H1 (cell line): Measurements from ENCODE around the gene SLC39A8. TPM values are rescaled to one million over a fixed set of nuclear protein-coding genes. Genes with fewer than 3 reads are reported as not detected.

ENCODE experiments used
- CTCF ChIA-PET: fragments of 300-600 bp; sonication (Branson Sonifier 250); formaldehyde crosslinking; loops from one replicate; lab custom pipeline; 2021; ENCODE audit not compliant: partially characterized antibody; lab: Charles Lee
- POLR2A ChIA-PET: fragments of 300-600 bp; sonication (Branson Sonifier 250); formaldehyde crosslinking; loops from one replicate; lab custom pipeline; 2021; ENCODE audit warnings: inconsistent platforms; ENCODE audit not compliant: partially characterized antibody; lab: Charles Lee
- DNase-seq, 2 experiments: peaks; one replicate each; pipeline versions ENCODE4 v3.0.0 to v3.0.0-alpha.2; 2010 to 2022; ENCODE audit warnings: low spot score in 2 of 2, low read depth in 1 of 2, mixed read lengths in 1 of 2
- FAIRE-seq: peaks from 2 replicates; lab custom pipeline; 2011; peaks lifted over from hg19 to GRCh38; lab: Jason Lieb, UNC
- H2AFZ ChIP-seq: 2 replicates; pipeline ENCODE4 v1.8.1; 2012; ENCODE audit warnings: low read length, inconsistent platforms
- H2AK5ac ChIP-seq: 2 replicates; pipeline ENCODE4 v1.6.1; 2013; ENCODE audit warnings: low read depth, low read length
- H2BK120ac ChIP-seq: replicated peaks from 2 replicates; pipeline ENCODE3; 2013; ENCODE audit warnings: low read depth, low read length, inconsistent platforms
- H2BK12ac ChIP-seq: 2 replicates; pipeline ENCODE4 v1.6.1; 2013; ENCODE audit warnings: low read depth, low read length
- H2BK15ac ChIP-seq: 2 replicates; pipeline ENCODE4 v1.6.1; 2013; ENCODE audit warnings: low read length
- H2BK20ac ChIP-seq: 2 replicates; pipeline ENCODE4 v1.6.1; 2013; ENCODE audit warnings: low read length
- H2BK5ac ChIP-seq: 2 replicates; pipeline ENCODE4 v1.6.1; 2013; ENCODE audit warnings: low read depth, low read length
- H3K14ac ChIP-seq: 2 replicates; pipeline ENCODE4 v1.6.1; 2013; ENCODE audit warnings: inconsistent platforms; ENCODE audit not compliant: insufficient read length
- H3K18ac ChIP-seq: 2 replicates; pipeline ENCODE4 v1.6.1; 2013; ENCODE audit warnings: low read length; ENCODE audit errors: extremely low read depth
- H3K23ac ChIP-seq: 2 replicates; pipeline ENCODE4 v1.6.1; 2013; ENCODE audit warnings: inconsistent platforms; ENCODE audit not compliant: insufficient read length
- H3K23me2 ChIP-seq: 2 replicates; pipeline ENCODE4 v1.6.1; 2013; ENCODE audit warnings: low read depth, low read length
- H3K27ac ChIP-seq: 2 replicates; pipeline ENCODE4 v1.6.1; 2011; ENCODE audit warnings: low read depth, low read length, inconsistent platforms
- H3K27me3 ChIP-seq, 4 experiments: replicated peaks in 1 of 4; 1 replicate in 1 of 4; 2 replicates in 3 of 4; pipeline versions ENCODE4 v1.6.1 to v1.8.1; 2011 to 2013; ENCODE audit warnings: low read length in 3 of 4, mild to moderate bottlenecking in 3 of 4, inconsistent platforms in 2 of 4, mixed read lengths in 2 of 4, moderate library complexity in 1 of 4; ENCODE audit not compliant: control insufficient read depth in 3 of 4, insufficient read depth in 3 of 4; ENCODE audit errors: extremely low read depth in 1 of 4
- H3K36me3 ChIP-seq, 4 experiments: 2 replicates each; pipeline versions ENCODE4 v1.6.1 to v1.8.1; 2011 to 2013; ENCODE audit warnings: mild to moderate bottlenecking in 4 of 4, low read length in 3 of 4, moderate library complexity in 2 of 4, control low read depth in 1 of 4, inconsistent platforms in 1 of 4; ENCODE audit not compliant: insufficient read depth in 4 of 4, control insufficient read depth in 2 of 4
- H3K4ac ChIP-seq: replicated peaks from 2 replicates; pipeline ENCODE3; 2013; ENCODE audit warnings: low read length, low read depth, mixed read lengths, inconsistent platforms; ENCODE audit not compliant: insufficient read length
- H3K4me1 ChIP-seq, 4 experiments: replicated peaks in 1 of 4; 1 replicate in 1 of 4; 2 replicates in 3 of 4; pipeline versions ENCODE4 v1.6.1 to v1.8.1; 2011 to 2013; ENCODE audit warnings: low read length in 3 of 4, inconsistent platforms in 2 of 4, mixed read lengths in 1 of 4; ENCODE audit not compliant: insufficient read depth in 4 of 4, control insufficient read depth in 3 of 4
- H3K4me2 ChIP-seq, 2 experiments: 2 replicates each; pipeline versions ENCODE4 v1.6.1 to v1.8.1; 2011 to 2013; ENCODE audit warnings: low read depth in 2 of 2, low read length in 2 of 2, control low read depth in 1 of 2, inconsistent platforms in 1 of 2, mild to moderate bottlenecking in 1 of 2; ENCODE audit not compliant: insufficient read depth in 1 of 2
- H3K4me3 ChIP-seq, 4 experiments: fragments of 200-600, 300-600 bp in 1 of 4; sonication (generic), shearing (Covaris generic), sonication (Bioruptor Twin) in 1 of 4; 2 replicates each; pipeline versions ENCODE4 v1.5.1 to v1.8.1; 2011 to 2016; ENCODE audit warnings: low read length in 4 of 4, low read depth in 3 of 4, control low read depth in 2 of 4, inconsistent platforms in 2 of 4, mild to moderate bottlenecking in 2 of 4, mixed read lengths in 1 of 4, moderate library complexity in 1 of 4; ENCODE audit not compliant: insufficient read depth in 2 of 4; ENCODE audit errors: extremely low read depth in 1 of 4
- H3K56ac ChIP-seq: replicated peaks from 2 replicates; pipeline ENCODE3; 2013; ENCODE audit warnings: low read depth, mild to moderate bottlenecking, mixed read lengths, low read length, inconsistent platforms; ENCODE audit not compliant: insufficient read length
- H3K79me1 ChIP-seq: 2 replicates; pipeline ENCODE4 v1.6.1; 2013; ENCODE audit warnings: low read depth, low read length, control low read depth
- H3K79me2 ChIP-seq, 2 experiments: 2 replicates each; pipeline versions ENCODE4 v1.6.1 to v1.8.1; 2012 to 2013; ENCODE audit warnings: low read length in 2 of 2, mild to moderate bottlenecking in 2 of 2, inconsistent platforms in 1 of 2; ENCODE audit not compliant: insufficient read depth in 2 of 2, control insufficient read depth in 1 of 2
- H3K9ac ChIP-seq, 4 experiments: replicated peaks in 1 of 4; 1 replicate in 1 of 4; 2 replicates in 3 of 4; pipeline versions ENCODE4 v1.6.1 to v1.8.1; 2011 to 2013; ENCODE audit warnings: low read depth in 3 of 4, low read length in 3 of 4, control low read depth in 2 of 4, mild to moderate bottlenecking in 2 of 4, moderate library complexity in 2 of 4, inconsistent platforms in 1 of 4; ENCODE audit errors: extremely low read depth in 1 of 4
- H3K9me3 ChIP-seq, 2 experiments: 2 replicates each; pipeline versions ENCODE4 v1.6.1 to v1.8.1; 2012 to 2013; ENCODE audit warnings: mild to moderate bottlenecking in 2 of 2, moderate library complexity in 2 of 2, control low read depth in 1 of 2, inconsistent platforms in 1 of 2, low read depth in 1 of 2, low read length in 1 of 2, mixed read lengths in 1 of 2; ENCODE audit not compliant: insufficient read depth in 2 of 2
- H4K20me1 ChIP-seq, 2 experiments: replicated peaks in 1 of 2; 2 replicates each; pipeline versions ENCODE3 to v1.8.1; 2011 to 2013; ENCODE audit warnings: inconsistent platforms in 2 of 2, low read length in 2 of 2, mild to moderate bottlenecking in 1 of 2; ENCODE audit not compliant: insufficient read depth in 2 of 2, control insufficient read depth in 1 of 2
- H4K5ac ChIP-seq: 2 replicates; pipeline ENCODE4 v1.6.1; 2013; ENCODE audit warnings: low read length, low read depth, mixed read lengths, inconsistent platforms; ENCODE audit not compliant: insufficient read length
- H4K8ac ChIP-seq: 2 replicates; pipeline ENCODE4 v1.8.0; 2013; ENCODE audit warnings: mild to moderate bottlenecking, moderate library complexity, low read length, inconsistent platforms; ENCODE audit not compliant: insufficient read depth; ENCODE audit errors: extremely low read depth
- H4K91ac ChIP-seq: replicated peaks from 2 replicates; pipeline ENCODE3; 2013; ENCODE audit warnings: low read length, mixed read lengths, inconsistent platforms; ENCODE audit not compliant: insufficient read length
- BRCA1 ChIP-seq: IDR thresholded peaks from 2 replicates; pipeline ENCODE4 v1.6.1; 2012; ENCODE audit warnings: low read depth, low read length, improper control_type of control experiment
- CEBPB ChIP-seq: IDR thresholded peaks from 2 replicates; pipeline ENCODE4 v1.6.1; 2012; ENCODE audit warnings: low read depth, low read length
- CTCF ChIP-seq, 3 experiments: IDR thresholded peaks; 1 replicate in 2 of 3; 2 replicates in 1 of 3; pipeline versions ENCODE4 v1.5.1 to v1.6.1; 2011; ENCODE audit warnings: low read length in 3 of 3, mild to moderate bottlenecking in 3 of 3, inconsistent platforms in 2 of 3, low read depth in 1 of 3, moderate library complexity in 1 of 3; ENCODE audit not compliant: insufficient read depth in 1 of 3; ENCODE audit errors: control extremely low read depth in 1 of 3
- HDAC6 ChIP-seq: IDR thresholded peaks from one replicate; pipeline ENCODE4 v1.7.1; 2012; ENCODE audit warnings: low read depth, mild to moderate bottlenecking, inconsistent platforms, low read length, moderate library complexity
- JUND ChIP-seq: IDR thresholded peaks from 2 replicates; pipeline ENCODE4 v1.6.1; 2011; ENCODE audit warnings: mild to moderate bottlenecking, improper control_type of control experiment, low read length
- KDM4A ChIP-seq: IDR thresholded peaks from one replicate; pipeline ENCODE4 v1.7.1; 2012; ENCODE audit warnings: low read depth, mild to moderate bottlenecking, moderate library complexity, low read length, inconsistent platforms; ENCODE audit not compliant: severe bottlenecking
- KDM5A ChIP-seq: fragments of 200-600 bp; IDR thresholded peaks from 2 replicates; pipeline ENCODE4 v1.7.1; 2012; ENCODE audit warnings: mild to moderate bottlenecking, low read length, inconsistent platforms, mixed read lengths
- PHF8 ChIP-seq: fragments of 200-600 bp; sonication (generic); conservative IDR thresholded peaks from 2 replicates; pipeline ENCODE4 v1.7.1; 2012; ENCODE audit warnings: low read depth, mild to moderate bottlenecking, inconsistent platforms, low read length, moderate library complexity
- POLR2A ChIP-seq, 2 experiments: IDR thresholded peaks; 1 replicate in 1 of 2; 2 replicates in 1 of 2; pipeline ENCODE4 v1.6.1; 2011; ENCODE audit warnings: low read depth in 2 of 2, low read length in 2 of 2, mild to moderate bottlenecking in 2 of 2; ENCODE audit errors: control extremely low read depth in 1 of 2
- POLR2AphosphoS5 ChIP-seq: IDR thresholded peaks from 2 replicates; pipeline ENCODE4 v1.6.1; 2011; ENCODE audit warnings: low read depth, low read length
- RAD21 ChIP-seq, 2 experiments: IDR thresholded peaks in 1 of 2; conservative IDR thresholded peaks in 1 of 2; 2 replicates each; pipeline ENCODE4 v1.6.1; 2011; ENCODE audit warnings: low read depth in 2 of 2, low read length in 2 of 2, improper control_type of control experiment in 1 of 2, inconsistent platforms in 1 of 2, mild to moderate bottlenecking in 1 of 2, moderate library complexity in 1 of 2
- RFX5 ChIP-seq: IDR thresholded peaks from 2 replicates; pipeline ENCODE4 v1.6.1; 2011; ENCODE audit warnings: low read depth, low read length, improper control_type of control experiment, borderline replicate concordance
- ZNF274 ChIP-seq: IDR thresholded peaks from 2 replicates; pipeline ENCODE4 v1.7.0; 2012; ENCODE audit warnings: low read length, borderline replicate concordance; ENCODE audit errors: extremely low read depth
- WGBS, 2 experiments: shearing (Covaris generic) in 1 of 2; methylation state at CpG; one replicate each; pipeline versions ENCODE4 v1.1.6 to v1.1.7; 2013 to 2015; ENCODE audit warnings: low lambda C conversion rate in 2 of 2, mixed read lengths in 2 of 2, inconsistent platforms in 1 of 2, low coverage in 1 of 2, missing lambda C conversion rate in 1 of 2; ENCODE audit not compliant: insufficient replicate concordance in 2 of 2, insufficient coverage in 1 of 2, insufficient read length in 1 of 2; ENCODE audit errors: extremely low coverage in 1 of 2, missing lambda C conversion rate in 1 of 2; 5-methylcytosine and 5-hydroxymethylcytosine counted together
- polyA plus RNA-seq, 7 experiments: library from polyadenylated mRNA; depleted of rRNA in 3 of 7; stranded (reverse) in 5 of 7; unstranded in 2 of 7; fragments of >200 nt in 5 of 7; fragments of 200-250 nt in 2 of 7; gene quantifications; 1 replicate in 5 of 7; 2 replicates in 1 of 7; 4 replicates in 1 of 7; pipeline versions ENCODE4 v1.2.1 to v1.2.3, GENCODE V29; 2011 to 2013; ENCODE audit warnings: missing spikeins in 2 of 7, mixed read lengths in 2 of 7
- total RNA-seq: library from RNA; stranded (reverse); fragmentation: NEBNext Ultra II Directional; extraction: Animal tissue kit (Norgen Biotek cat#: 25700); gene quantifications from 2 replicates; pipeline ENCODE4 v1.2.1, GENCODE V29; 2021

SLC39A8 gene
- total and polyA plus RNA-seq, 2 of the 8 experiments (the other 6 are each of a cell fraction or from before 2014, with no cell fraction given) = 6.4 to 38.7 TPM

- H3K23ac ChIP-seq = no peak overlapping the region
- no peak overlapping the region for H3K9ac ChIP-seq
- H4K91ac ChIP-seq = no peak overlapping the region
- no peak overlapping the region for H4K5ac ChIP-seq
- H4K20me1 ChIP-seq = no peaks in the 10 kb centered on the region
- no peaks in the 10 kb centered on the region for H3K4me1 ChIP-seq
- H3K36me3 ChIP-seq = no peaks in the 10 kb centered on the region
- H3K23me2 ChIP-seq = no peaks in the 10 kb centered on the region
- no peak for FAIRE-seq
- no peak overlapping the region for H3K18ac ChIP-seq
- H3K79me1 ChIP-seq = no peaks in the 10 kb centered on the region
- no peaks in the 10 kb centered on the region for H3K79me2 ChIP-seq
- no peak overlapping the region for H4K8ac ChIP-seq
- H3K14ac ChIP-seq = no peak overlapping the region
- H3K4ac ChIP-seq = no peak overlapping the region
- peaks cover 0 to 7% of the 10 kb centered on the region in 2 experiments; a peak in 1 of 4 replicates for H3K9me3 ChIP-seq
- H2BK15ac ChIP-seq = no peak overlapping the region
- no peaks in the 10 kb centered on the region for H3K27me3 ChIP-seq
- no peak overlapping the region for H3K27ac ChIP-seq
- H3K4me3 ChIP-seq = no peak overlapping the region
- no peak for DNase-seq
- no peak overlapping the region for H3K56ac ChIP-seq
- WGBS, 2 experiments = 88% methylated on average over 2 of the region's 2 CpGs; no CpG with 5 or more reads in 1 of the 2 experiments
- no peak overlapping the region for H2BK12ac ChIP-seq
- no peak overlapping the region for H2BK5ac ChIP-seq
- H2AFZ ChIP-seq = no peak overlapping the region
- no peak overlapping the region for H3K4me2 ChIP-seq
- ChIA-PET POLR2A (no interaction called here), CTCF (no interaction called here)
- no peak overlapping the region for H2BK20ac ChIP-seq
- H2AK5ac ChIP-seq = no peak overlapping the region
- no peak overlapping the region for H2BK120ac ChIP-seq
- TF ChIP-seq RAD21 (IDR thresholded peaks at IDR 0.05 in 1 of 2, conservative IDR thresholded peaks at IDR 0.05 in 1 of 2; ENCODE audit: low read depth in 2 of 2, low read length in 2 of 2) = no peak
- TF ChIP-seq HDAC6 = no peak
- TF ChIP-seq ZNF274 = no peak
- TF ChIP-seq KDM4A = no peak
- TF ChIP-seq JUND = no peak
- no peak for TF ChIP-seq POLR2A (IDR thresholded peaks at IDR 0.05; ENCODE audit: control extremely low read depth in 1 of 2, low read depth in 2 of 2, low read length in 2 of 2)
- no peak for TF ChIP-seq CTCF (IDR thresholded peaks at IDR 0.05; ENCODE audit: control extremely low read depth in 1 of 3, insufficient read depth in 1 of 3, low read depth in 1 of 3, low read length in 3 of 3)
- no peak for TF ChIP-seq RFX5
- no peak for TF ChIP-seq POLR2AphosphoS5
- no peak for TF ChIP-seq CEBPB
- no peak for TF ChIP-seq BRCA1
- no peak for TF ChIP-seq KDM5A
- TF ChIP-seq PHF8 = no peak
Measured at GRCh38 chr4:102253860-102254259, 91.4 kb downstream of the SLC39A8 start.
